Peyer's patch (tissue), 4 donors: ENCODE measurements around the gene FEN1. TPM values are rescaled to one million over a fixed set of nuclear protein-coding genes. Genes with fewer than 3 reads are reported as not detected.

Experiments
- DNase-seq, 3 donors: peaks; one replicate each; pipeline ENCODE4 v3.0.0-alpha.2; 2017 to 2019
- H3K27ac ChIP-seq, 4 donors: fragments of 200-600 bp; sonication (generic); one replicate each; pipeline ENCODE4 v1.5.1; 2016 to 2019
- H3K27me3 ChIP-seq, 2 donors: fragments of 200-600 bp; sonication (generic); one replicate each; pipeline ENCODE4 v1.5.1; 2019
- H3K36me3 ChIP-seq, 3 donors: fragments of 200-600 bp; sonication (generic); one replicate each; pipeline ENCODE4 v1.5.1; 2016 to 2019
- H3K4me1 ChIP-seq, 4 donors: fragments of 200-600 bp; sonication (generic); one replicate each; pipeline ENCODE4 v1.5.1; 2016 to 2019
- H3K4me3 ChIP-seq, 4 donors: fragments of 200-600 bp; sonication (generic); 1 replicate in 3 of 4; 2 replicates in 1 of 4; pipeline ENCODE4 v1.5.1; 2016 to 2019; ENCODE audit warnings: mild to moderate bottlenecking in 1 of 4
- H3K9me3 ChIP-seq, 4 donors: fragments of 200-600 bp; sonication (generic); one replicate each; pipeline ENCODE4 v1.5.1; 2016 to 2019; ENCODE audit warnings: mild to moderate bottlenecking in 1 of 4
- CTCF ChIP-seq, 6 experiments: fragments of 450-650 bp in 4 of 6; fragments of 200-600 bp in 2 of 6; sonication (generic) in 1 of 6; IDR thresholded peaks; one replicate each; pipeline ENCODE4 v1.5.1; 2017 to 2019; ENCODE audit warnings: antibody characterized with exemption in 6 of 6, mild to moderate bottlenecking in 3 of 6, moderate library complexity in 1 of 6
- POLR2A ChIP-seq, 2 donors: fragments of 450-650 bp; IDR thresholded peaks; one replicate each; pipeline ENCODE4 v1.5.1; 2017; ENCODE audit warnings: antibody characterized with exemption in 2 of 2, mild to moderate bottlenecking in 2 of 2, moderate library complexity in 2 of 2
- total RNA-seq, 4 donors: library from RNA; depleted of rRNA; stranded (reverse); fragments of >200 nt; gene quantifications; one replicate each; pipeline ENCODE4 v1.1.0, GENCODE V29; 2016

Gene FEN1
- 10 to 100 TPM in 1 of 4 donors, 1 to 10 TPM in 3; 4.3 to 33.0 (median 8.8) TPM for total RNA-seq

DNA sequence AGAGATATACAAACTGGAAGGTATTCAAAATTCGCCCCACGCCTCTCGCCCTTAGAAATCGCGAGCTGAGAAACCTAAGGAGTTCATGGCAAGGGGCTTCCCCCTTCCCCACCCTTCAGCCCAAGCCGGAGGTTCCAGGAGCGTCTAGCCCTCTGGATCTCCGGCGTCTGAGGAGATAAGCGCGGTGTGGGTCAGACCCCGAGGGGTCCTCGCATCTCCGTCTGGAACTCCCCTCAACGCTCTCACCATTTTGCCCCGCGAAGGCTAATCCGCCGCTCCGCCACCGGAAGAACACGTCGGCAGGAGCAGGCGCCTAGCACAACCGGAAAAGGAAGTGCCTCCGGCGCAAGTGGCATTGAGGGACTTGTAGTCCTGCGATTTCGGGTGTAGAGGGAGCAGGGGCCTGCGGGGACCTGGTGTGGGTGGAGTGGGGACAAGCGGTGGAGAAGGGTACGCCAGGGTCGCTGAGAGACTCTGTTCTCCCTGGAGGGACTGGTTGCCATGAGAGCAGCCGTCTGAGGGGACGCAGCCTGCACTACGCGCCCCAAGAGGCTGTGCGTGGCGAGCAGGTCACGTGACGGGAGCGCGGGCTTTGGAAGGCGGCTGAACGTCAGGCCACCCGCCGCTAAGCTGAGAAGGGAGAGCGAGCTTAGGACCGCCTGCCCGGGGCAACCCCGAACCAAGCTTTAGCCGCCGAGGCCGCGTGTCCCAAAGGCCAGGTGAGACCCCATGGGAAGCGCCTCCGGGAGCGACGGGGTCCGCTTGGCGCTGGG, at the start of gene FEN1, which contains the start of gene TMEM258:
Gene FEN1 (plus strand): TSS at position 602 of the 773 bp plus-strand sequence. CDS start 2,451 bp downstream, outside the sequence.
Gene TMEM258 (minus strand): TSS at position 290 of the 773 bp plus-strand sequence. CDS start 41 bp downstream, at position 249.
- TF ChIP-seq CTCF (IDR thresholded peaks at IDR 0.05) (peak in 3 of 6 experiments; percentile 33 to 42 (median 35)), POLR2A (IDR thresholded peaks at IDR 0.05) (peak; percentile 22 to 43)
- H3K27me3 ChIP-seq, result no peaks in the 10 kb centered on the region
- no peaks in the 10 kb centered on the region for H3K9me3 ChIP-seq
- peaks cover 0 to 18% (median 3%) of the 10 kb centered on the region in 4 donors for H3K4me1 ChIP-seq
- peak; percentile 90 to 95 (median 94) for DNase-seq
- peak within 1 kb of the TSS; percentile 65 to 87 (median 80) for H3K4me3 ChIP-seq
- peak within 1 kb of the TSS; percentile 91 to 95 (median 93) for H3K27ac ChIP-seq
- H3K36me3 ChIP-seq, result peaks cover 0 to 30% (median 0%) of the 10 kb centered on the region in 3 donors

DNA sequence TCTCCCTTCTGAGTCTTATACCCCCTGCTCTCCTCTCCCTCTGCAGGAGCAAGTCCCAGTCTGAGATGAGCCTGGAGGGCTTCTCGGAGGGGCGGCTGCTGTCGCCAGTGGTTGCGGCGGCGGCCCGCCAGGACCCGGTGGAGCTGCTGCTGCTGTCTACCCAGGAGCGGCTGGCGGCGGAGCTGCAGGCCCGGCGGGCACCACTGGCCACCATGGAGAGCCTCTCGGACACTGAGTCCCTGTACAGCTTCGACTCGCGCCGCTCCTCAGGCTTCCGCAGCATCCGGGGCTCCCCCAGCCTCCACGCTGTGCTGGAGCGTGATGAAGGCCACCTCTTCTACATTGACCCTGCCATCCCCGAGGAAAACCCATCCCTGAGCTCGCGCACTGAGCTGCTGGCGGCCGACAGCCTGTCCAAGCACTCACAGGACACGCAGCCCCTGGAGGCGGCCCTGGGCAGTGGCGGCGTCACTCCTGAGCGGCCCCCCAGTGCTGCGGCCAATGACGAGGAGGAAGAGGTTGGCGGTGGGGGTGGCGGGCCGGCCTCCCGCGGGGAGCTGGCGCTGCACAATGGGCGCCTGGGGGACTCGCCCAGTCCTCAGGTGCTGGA, 49.1 kb upstream of the FEN1 start:
- no peak for DNase-seq
- Histone ChIP-seq H3K27me3 (no peaks in the 10 kb centered on the region), H3K9me3 (no peaks in the 10 kb centered on the region), H3K4me1 (peaks cover 0 to 11% (median 0%) of the 10 kb centered on the region in 4 donors), H3K27ac (no peak overlapping the region), H3K36me3 (peaks cover 0 to 34% (median 0%) of the 10 kb centered on the region in 3 donors), H3K4me3 (no peak overlapping the region)
- TF ChIP-seq POLR2A (IDR thresholded peaks at IDR 0.05) (no peak), CTCF (IDR thresholded peaks at IDR 0.05) (no peak)

DNA sequence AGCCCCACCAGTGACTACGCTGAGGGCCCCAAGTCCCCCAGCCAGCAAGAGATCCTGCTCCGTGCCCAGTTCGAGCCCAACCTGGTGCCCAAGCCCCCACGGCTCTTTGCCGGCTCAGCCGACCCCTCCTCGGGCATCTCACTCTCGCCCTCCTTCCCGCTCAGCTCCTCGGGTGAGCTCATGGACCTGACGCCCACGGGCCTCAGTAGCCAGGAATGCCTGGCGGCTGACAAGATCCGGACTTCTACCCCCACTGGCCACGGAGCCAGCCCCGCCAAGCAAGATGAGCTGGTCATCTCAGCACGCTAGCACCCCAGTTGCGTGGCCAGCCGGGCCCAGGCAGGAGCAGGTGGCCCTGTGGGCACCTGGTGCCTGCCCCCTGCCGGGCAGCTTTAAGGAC, 48.5 kb upstream of the FEN1 start:
- H3K4me1 ChIP-seq, result peaks cover 0 to 11% (median 0%) of the 10 kb centered on the region in 4 donors
- no peaks in the 10 kb centered on the region for H3K9me3 ChIP-seq
- H3K27me3 ChIP-seq, result no peaks in the 10 kb centered on the region
- no peak overlapping the region for H3K27ac ChIP-seq
- TF ChIP-seq POLR2A (IDR thresholded peaks at IDR 0.05) (no peak), CTCF (IDR thresholded peaks at IDR 0.05) (no peak)
- no peak for DNase-seq
- H3K4me3 ChIP-seq, result no peak overlapping the region
- peaks cover 0 to 29% (median 0%) of the 10 kb centered on the region in 3 donors for H3K36me3 ChIP-seq

DNA sequence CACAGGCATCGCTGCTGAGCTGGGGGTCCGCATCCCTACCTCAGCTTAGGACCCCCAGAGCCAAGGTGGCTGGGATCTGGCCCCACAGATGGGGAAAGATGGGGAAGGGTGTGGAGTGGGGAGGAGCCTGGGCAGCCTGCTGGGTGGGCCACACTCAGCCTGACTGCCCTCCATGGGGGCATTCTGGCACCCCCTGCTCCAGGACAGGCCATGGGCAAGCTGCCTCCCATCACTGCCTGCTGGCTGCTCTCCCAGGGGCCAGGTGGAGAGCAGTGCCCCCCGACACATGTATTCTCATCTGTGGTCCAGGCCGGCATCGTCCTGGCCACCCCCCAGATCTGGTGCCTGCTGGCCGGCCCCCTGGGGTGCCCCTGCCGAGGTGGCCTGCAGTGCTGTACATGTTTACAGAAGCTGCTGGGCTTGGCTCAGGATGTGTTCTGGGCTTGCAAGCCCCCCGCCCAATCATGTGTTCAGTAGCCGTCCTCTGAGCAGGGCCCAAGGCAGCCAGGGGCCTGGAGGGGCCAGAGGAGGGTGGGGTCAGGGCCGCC, 48.0 kb upstream of the FEN1 start:
- Histone ChIP-seq H3K27ac (no peak overlapping the region), H3K4me3 (no peak overlapping the region), H3K36me3 (peaks cover 0 to 25% (median 0%) of the 10 kb centered on the region in 3 donors), H3K9me3 (no peaks in the 10 kb centered on the region), H3K27me3 (no peaks in the 10 kb centered on the region), H3K4me1 (peaks cover 0 to 11% (median 0%) of the 10 kb centered on the region in 4 donors)
- TF ChIP-seq CTCF (IDR thresholded peaks at IDR 0.05) (no peak), POLR2A (IDR thresholded peaks at IDR 0.05) (no peak)
- no peak for DNase-seq

DNA sequence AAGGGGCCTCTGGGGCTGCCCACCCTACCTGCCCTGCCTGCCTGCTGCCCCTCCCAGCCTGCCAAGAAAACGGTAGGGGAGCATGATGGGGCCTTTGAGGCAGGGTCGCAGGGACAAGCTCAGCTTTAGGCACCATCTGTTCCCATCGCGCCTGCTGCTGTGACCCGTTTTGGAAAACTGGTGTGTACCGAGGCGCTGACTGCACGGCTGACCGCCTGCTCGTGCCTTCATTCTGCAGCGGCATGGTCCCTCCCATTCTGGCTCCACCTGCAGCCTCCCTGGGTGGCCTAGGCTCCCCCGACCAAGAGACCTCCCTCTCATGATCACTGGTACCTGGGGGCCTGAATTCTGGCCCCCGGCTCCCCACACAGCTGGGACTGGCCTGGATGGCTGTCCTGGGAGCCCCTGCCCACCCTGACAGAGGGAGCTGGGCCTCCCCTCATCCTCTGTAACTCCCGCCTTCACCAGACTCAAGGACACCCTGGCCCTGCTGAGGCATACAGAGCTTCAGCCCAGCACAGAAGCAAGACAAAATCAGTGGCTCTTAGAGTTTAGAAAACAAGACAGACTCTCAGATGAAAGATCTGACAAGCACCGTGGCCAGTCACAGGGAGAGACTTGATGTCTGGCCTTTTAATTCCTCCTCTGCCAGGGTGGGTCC, 46.8 kb upstream of the FEN1 start:
- TF ChIP-seq CTCF (IDR thresholded peaks at IDR 0.05) (no peak), POLR2A (IDR thresholded peaks at IDR 0.05) (no peak)
- no peaks in the 10 kb centered on the region for H3K27me3 ChIP-seq
- peaks cover 0 to 11% (median 0%) of the 10 kb centered on the region in 4 donors for H3K4me1 ChIP-seq
- peaks cover 0 to 13% (median 0%) of the 10 kb centered on the region in 3 donors for H3K36me3 ChIP-seq
- H3K9me3 ChIP-seq, result no peaks in the 10 kb centered on the region
- H3K4me3 ChIP-seq, result no peak overlapping the region
- no peak for DNase-seq
- no peak overlapping the region for H3K27ac ChIP-seq
